Measurements from ENCODE around the gene RFX5.

Gene RFX5

DNA sequence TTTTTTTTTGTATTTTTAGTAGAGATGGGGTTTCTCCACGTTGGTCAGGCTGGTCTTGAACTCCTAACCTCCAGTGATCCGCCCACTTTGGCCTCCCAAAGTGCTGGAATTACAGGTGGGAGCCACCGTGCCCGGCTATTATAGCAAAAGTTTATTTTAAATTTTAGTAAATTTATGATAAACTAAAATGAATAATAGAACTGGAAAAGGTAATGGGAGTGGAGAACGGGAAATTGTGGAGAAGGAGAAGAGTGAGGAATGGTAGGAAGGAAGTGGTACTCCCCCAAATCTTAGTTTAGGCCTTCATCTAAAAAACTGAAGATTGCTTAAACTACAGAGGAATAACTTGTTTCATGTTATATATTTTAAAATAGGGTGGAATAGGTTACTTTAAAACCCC is 12.2 kb downstream of the RFX5 start:
- no peak overlapping the region for H3K27ac ChIP-seq (ENCODE audit: low read length)
- no peaks in the 10 kb centered on the region for H3K4me1 ChIP-seq (ENCODE audit: control insufficient read depth in 1 of 2, insufficient read depth in 2 of 2, low read length in 2 of 2)
- H3K4me3 ChIP-seq (ENCODE audit: low read depth in 1 of 2, low read length in 2 of 2) = no peak overlapping the region
- no peaks in the 10 kb centered on the region for H3K27me3 ChIP-seq (ENCODE audit: low read depth, low read length)
- H3K9me3 ChIP-seq (ENCODE audit: control insufficient read depth in 1 of 2, low read length in 2 of 2) = no peaks in the 10 kb centered on the region
- no peaks in the 10 kb centered on the region for H3K36me3 ChIP-seq (ENCODE audit: control insufficient read depth in 1 of 2, insufficient read depth in 2 of 2, low read length in 2 of 2)

DNA sequence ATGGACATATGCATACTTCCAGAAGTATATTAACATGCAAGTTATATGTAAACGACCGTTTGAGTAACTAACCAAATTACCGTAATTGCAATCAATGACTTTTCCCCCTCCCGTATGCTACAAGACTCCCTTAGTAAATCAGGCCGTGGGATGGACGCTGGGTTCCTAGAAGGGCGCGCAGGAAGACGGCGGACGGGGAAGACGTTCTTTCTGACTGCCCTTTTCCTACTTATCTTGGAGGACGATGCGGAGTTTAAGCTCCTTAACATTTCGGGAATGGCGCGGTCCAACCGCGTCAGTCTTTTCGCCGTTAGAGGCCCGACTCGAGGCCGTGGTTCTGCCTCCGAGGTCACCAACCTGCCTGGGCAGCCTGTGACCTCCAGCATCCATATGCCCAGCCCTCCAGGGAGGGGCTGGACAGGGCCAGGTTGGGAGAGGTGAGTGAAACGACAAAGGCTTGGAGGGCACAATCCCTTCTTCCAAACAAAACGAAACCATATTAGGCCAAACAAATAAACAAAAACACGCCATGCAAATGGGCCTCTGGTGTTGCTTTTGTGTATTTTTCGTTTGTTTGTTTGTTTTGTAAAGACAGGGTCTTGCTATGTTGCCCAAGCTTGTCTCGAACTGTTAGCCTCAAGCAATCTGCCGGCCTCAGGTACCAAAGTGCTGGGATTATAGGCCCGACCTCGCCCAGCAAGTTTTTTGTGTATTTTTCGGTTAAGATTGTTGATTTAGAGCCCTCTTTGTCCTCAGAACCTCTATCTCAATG is 19.0 kb downstream of the RFX5 start:
- Histone ChIP-seq H3K4me3 (ENCODE audit: low read depth in 1 of 2, low read length in 2 of 2) (peak overlapping the region; percentile 79 to 87), H3K27me3 (ENCODE audit: low read depth, low read length) (no peaks in the 10 kb centered on the region), H3K36me3 (ENCODE audit: control insufficient read depth in 1 of 2, insufficient read depth in 2 of 2, low read length in 2 of 2) (peaks cover 8 to 25% of the 10 kb centered on the region in 2 donors), H3K27ac (ENCODE audit: low read length) (peak overlapping the region; percentile 76), H3K4me1 (ENCODE audit: control insufficient read depth in 1 of 2, insufficient read depth in 2 of 2, low read length in 2 of 2) (peaks cover 15 to 34% of the 10 kb centered on the region in 2 donors), H3K9me3 (ENCODE audit: control insufficient read depth in 1 of 2, low read length in 2 of 2) (no peaks in the 10 kb centered on the region)

DNA sequence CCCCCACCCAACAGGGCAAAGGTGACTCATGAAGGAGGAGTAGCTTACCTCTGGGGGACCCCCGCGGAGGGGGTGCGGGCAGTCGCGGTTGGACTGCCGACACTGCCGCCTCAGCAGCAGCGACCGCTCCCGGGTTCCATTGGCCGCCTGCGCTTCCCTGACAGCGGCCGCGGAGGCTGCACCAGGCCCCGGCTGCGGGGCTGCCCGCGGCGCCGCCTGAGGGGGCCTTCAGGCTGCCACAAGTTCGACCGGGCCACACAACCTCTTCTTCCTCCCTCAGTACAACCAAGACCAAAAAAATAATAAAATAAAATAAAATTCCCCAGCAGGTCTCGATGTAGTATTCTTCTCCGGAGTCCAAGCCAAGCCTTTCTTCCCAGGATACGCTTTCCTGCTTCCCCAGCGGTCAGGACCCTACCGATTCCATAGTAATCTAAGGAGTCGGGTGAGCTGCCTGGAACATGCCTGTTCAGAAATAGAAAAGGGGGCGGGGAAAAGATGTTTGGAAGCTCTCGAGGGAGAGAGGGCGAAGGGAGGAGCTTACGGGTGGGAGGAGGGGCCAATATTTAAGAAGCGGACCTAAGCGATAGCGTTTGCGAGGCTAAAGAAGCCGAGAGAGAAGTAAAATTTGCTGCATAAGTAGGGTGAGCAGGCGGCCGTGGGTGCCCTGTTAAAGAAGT is 19.7 kb downstream of the RFX5 start, which contains the start of gene PI4KB:
Gene PI4KB, minus strand, starts transcription at position 194 of the 680 bp plus-strand sequence. CDS start 10,935 bp downstream, outside the sequence.
- H3K27me3 ChIP-seq (ENCODE audit: low read depth, low read length) = no peaks in the 10 kb centered on the region
- peaks cover 15 to 34% of the 10 kb centered on the region in 2 donors for H3K4me1 ChIP-seq (ENCODE audit: control insufficient read depth in 1 of 2, insufficient read depth in 2 of 2, low read length in 2 of 2)
- H3K36me3 ChIP-seq (ENCODE audit: control insufficient read depth in 1 of 2, insufficient read depth in 2 of 2, low read length in 2 of 2) = peaks cover 10 to 25% of the 10 kb centered on the region in 2 donors
- H3K4me3 ChIP-seq (ENCODE audit: low read depth in 1 of 2, low read length in 2 of 2) = peak within 1 kb of the TSS; percentile 79 to 87
- no peaks in the 10 kb centered on the region for H3K9me3 ChIP-seq (ENCODE audit: control insufficient read depth in 1 of 2, low read length in 2 of 2)
- peak within 1 kb of the TSS; percentile 76 for H3K27ac ChIP-seq (ENCODE audit: low read length)

DNA sequence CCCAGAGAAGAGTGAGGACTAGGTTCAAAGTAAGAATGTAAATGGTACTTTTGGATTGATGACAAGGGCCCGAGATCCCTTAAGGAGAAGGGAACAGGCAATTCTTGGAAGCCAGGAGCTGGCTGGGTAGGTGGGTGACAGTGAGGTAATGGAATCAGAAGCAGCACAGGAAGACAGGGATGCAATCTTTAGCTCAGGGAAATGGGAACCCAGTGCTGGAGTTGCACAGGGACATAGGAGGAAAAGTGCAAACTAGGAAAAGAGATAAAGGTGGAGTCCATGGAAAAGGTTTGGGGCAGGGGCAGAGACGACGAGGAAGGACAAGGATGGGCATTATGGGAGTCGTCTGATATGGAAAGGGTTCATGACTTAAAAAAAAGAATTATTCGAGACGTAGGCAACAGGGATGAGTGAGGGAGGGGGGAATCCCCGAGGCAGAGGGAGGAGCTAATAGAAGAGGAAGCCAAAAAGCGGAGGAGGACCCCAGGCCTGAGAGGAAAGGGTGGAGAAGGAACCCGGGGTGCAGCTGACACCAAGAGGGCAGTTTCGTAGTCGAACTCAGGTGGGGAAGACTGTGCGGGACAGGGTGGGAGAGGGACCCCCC is 20.3 kb downstream of the RFX5 start:
- H3K27ac ChIP-seq (ENCODE audit: low read length) = peak overlapping the region; percentile 76
- no peaks in the 10 kb centered on the region for H3K27me3 ChIP-seq (ENCODE audit: low read depth, low read length)
- H3K4me1 ChIP-seq (ENCODE audit: control insufficient read depth in 1 of 2, insufficient read depth in 2 of 2, low read length in 2 of 2) = peaks cover 15 to 34% of the 10 kb centered on the region in 2 donors
- no peaks in the 10 kb centered on the region for H3K9me3 ChIP-seq (ENCODE audit: control insufficient read depth in 1 of 2, low read length in 2 of 2)
- peaks cover 15 to 30% of the 10 kb centered on the region in 2 donors for H3K36me3 ChIP-seq (ENCODE audit: control insufficient read depth in 1 of 2, insufficient read depth in 2 of 2, low read length in 2 of 2)
- H3K4me3 ChIP-seq (ENCODE audit: low read depth in 1 of 2, low read length in 2 of 2) = peak overlapping the region; percentile 79 to 87

DNA sequence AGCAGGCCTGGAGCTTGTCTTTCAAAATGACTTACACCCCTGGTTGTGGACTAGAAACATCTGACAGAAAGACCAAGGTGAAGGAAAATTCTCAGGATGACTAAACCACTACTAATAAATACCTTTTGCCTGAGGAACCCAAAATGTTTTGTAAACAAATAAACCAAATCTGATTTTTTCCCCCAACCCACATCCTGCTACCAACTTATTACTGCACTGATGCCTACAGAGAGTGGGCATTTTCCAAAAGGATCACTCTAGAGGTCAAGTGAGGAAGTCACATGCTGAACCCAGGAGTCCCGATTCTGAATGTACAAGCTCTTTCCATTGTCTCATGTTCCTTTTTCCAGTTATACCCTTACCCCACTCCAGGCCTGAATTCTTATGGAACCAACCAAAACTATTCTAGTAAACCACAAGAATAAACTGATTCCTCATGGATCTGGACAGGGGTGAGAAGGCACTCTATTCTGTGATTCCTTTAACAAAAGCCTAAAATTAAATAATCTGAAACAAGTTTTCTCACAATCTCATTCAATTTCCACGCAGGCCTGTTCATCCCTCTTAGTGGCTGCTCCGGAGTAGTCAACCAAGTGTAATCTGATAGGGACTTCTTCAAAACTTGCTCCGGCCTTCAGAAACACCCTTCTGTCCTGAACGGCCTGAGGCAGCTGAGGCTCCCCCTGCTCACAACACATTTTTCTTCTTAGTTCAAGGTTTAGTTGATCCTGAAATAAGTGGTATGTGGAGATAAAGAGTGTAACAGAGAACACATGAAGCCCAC is 21.2 kb downstream of the RFX5 start:
- peak overlapping the region; percentile 76 for H3K27ac ChIP-seq (ENCODE audit: low read length)
- peak overlapping the region; percentile 79 to 87 for H3K4me3 ChIP-seq (ENCODE audit: low read depth in 1 of 2, low read length in 2 of 2)
- peaks cover 17 to 32% of the 10 kb centered on the region in 2 donors for H3K36me3 ChIP-seq (ENCODE audit: control insufficient read depth in 1 of 2, insufficient read depth in 2 of 2, low read length in 2 of 2)
- peaks cover 15 to 36% of the 10 kb centered on the region in 2 donors for H3K4me1 ChIP-seq (ENCODE audit: control insufficient read depth in 1 of 2, insufficient read depth in 2 of 2, low read length in 2 of 2)
- no peaks in the 10 kb centered on the region for H3K27me3 ChIP-seq (ENCODE audit: low read depth, low read length)
- H3K9me3 ChIP-seq (ENCODE audit: control insufficient read depth in 1 of 2, low read length in 2 of 2) = no peaks in the 10 kb centered on the region

DNA sequence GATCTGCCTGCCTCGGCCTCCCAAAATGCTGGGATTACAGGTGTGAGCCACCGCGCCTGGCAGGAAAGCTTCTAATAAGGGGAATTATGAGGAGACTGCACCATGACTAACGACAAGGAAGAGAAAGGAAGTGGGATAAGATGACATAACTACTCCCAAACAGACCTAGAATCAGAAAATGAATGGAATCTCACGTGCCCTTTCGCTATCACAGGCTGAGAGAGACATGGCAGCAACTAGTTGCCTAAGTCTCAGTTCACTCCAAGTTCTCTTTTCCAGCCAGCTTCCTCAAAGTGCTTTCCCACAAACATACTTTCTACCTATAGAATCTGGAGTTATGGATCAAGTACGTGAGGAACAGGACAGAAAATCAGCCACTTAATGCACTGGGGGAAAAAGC is 21.8 kb downstream of the RFX5 start:
- peaks cover 21 to 38% of the 10 kb centered on the region in 2 donors for H3K36me3 ChIP-seq (ENCODE audit: control insufficient read depth in 1 of 2, insufficient read depth in 2 of 2, low read length in 2 of 2)
- H3K4me3 ChIP-seq (ENCODE audit: low read depth in 1 of 2, low read length in 2 of 2) = peak overlapping the region; percentile 79 to 87
- peaks cover 15 to 41% of the 10 kb centered on the region in 2 donors for H3K4me1 ChIP-seq (ENCODE audit: control insufficient read depth in 1 of 2, insufficient read depth in 2 of 2, low read length in 2 of 2)
- H3K9me3 ChIP-seq (ENCODE audit: control insufficient read depth in 1 of 2, low read length in 2 of 2) = no peaks in the 10 kb centered on the region
- no peaks in the 10 kb centered on the region for H3K27me3 ChIP-seq (ENCODE audit: low read depth, low read length)
- H3K27ac ChIP-seq (ENCODE audit: low read length) = peak overlapping the region; percentile 76

DNA sequence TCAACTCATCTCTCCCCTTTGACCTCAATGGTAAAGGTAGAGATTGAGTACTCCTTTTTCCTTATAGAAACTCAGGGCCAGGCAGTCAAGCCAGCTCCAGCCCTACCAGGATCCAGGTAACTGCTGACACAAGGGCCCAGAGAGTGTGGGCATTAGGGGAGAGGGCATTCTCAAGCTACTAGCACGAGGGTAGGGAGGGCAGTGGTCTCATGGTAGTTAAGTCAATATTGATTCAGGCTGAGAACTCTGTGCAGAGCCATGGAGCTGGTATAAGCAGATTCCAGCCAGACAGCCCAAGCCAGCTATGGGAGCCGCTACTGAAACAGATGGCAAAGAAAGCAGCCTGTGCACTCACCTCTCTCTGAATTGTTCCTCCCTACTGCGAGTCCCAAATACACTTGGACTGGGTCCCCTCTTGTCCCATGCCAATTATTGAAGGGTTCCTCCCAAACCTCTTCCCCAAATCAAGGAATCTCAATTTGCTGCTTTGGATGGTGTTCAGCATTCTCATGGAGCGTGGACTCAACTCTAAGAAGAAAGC is 22.6 kb downstream of the RFX5 start:
- Histone ChIP-seq H3K36me3 (ENCODE audit: control insufficient read depth in 1 of 2, insufficient read depth in 2 of 2, low read length in 2 of 2) (peaks cover 22 to 40% of the 10 kb centered on the region in 2 donors), H3K4me3 (ENCODE audit: low read depth in 1 of 2, low read length in 2 of 2) (no peak overlapping the region), H3K4me1 (ENCODE audit: control insufficient read depth in 1 of 2, insufficient read depth in 2 of 2, low read length in 2 of 2) (peaks cover 15 to 44% of the 10 kb centered on the region in 2 donors), H3K27ac (ENCODE audit: low read length) (no peak overlapping the region), H3K27me3 (ENCODE audit: low read depth, low read length) (no peaks in the 10 kb centered on the region), H3K9me3 (ENCODE audit: control insufficient read depth in 1 of 2, low read length in 2 of 2) (no peaks in the 10 kb centered on the region)

DNA sequence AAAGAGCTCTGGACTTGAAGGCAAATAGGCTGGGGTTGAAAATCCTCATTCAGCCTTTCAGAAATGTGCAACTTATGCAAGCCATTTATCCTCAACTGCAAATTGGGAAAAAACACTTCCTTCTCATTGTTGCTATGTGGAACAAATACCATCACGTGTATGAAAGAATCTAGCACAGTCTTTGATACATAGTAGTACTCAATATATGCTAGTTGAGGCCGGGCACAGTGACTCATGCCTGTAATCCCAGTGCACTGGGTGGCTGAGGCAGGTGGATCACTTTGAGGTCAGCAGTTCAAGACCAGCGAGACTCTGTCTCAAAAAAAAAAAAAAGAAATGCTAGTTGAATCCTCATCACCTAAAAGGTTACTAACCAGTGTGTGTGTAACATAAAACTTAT is 28.1 kb downstream of the RFX5 start:
- Histone ChIP-seq H3K27me3 (ENCODE audit: low read depth, low read length) (no peaks in the 10 kb centered on the region), H3K4me3 (ENCODE audit: low read depth in 1 of 2, low read length in 2 of 2) (no peak overlapping the region), H3K36me3 (ENCODE audit: control insufficient read depth in 1 of 2, insufficient read depth in 2 of 2, low read length in 2 of 2) (peaks cover 32 to 40% of the 10 kb centered on the region in 2 donors), H3K27ac (ENCODE audit: low read length) (no peak overlapping the region), H3K4me1 (ENCODE audit: control insufficient read depth in 1 of 2, insufficient read depth in 2 of 2, low read length in 2 of 2) (peaks cover 6 to 18% of the 10 kb centered on the region in 2 donors), H3K9me3 (ENCODE audit: control insufficient read depth in 1 of 2, low read length in 2 of 2) (no peaks in the 10 kb centered on the region)

DNA sequence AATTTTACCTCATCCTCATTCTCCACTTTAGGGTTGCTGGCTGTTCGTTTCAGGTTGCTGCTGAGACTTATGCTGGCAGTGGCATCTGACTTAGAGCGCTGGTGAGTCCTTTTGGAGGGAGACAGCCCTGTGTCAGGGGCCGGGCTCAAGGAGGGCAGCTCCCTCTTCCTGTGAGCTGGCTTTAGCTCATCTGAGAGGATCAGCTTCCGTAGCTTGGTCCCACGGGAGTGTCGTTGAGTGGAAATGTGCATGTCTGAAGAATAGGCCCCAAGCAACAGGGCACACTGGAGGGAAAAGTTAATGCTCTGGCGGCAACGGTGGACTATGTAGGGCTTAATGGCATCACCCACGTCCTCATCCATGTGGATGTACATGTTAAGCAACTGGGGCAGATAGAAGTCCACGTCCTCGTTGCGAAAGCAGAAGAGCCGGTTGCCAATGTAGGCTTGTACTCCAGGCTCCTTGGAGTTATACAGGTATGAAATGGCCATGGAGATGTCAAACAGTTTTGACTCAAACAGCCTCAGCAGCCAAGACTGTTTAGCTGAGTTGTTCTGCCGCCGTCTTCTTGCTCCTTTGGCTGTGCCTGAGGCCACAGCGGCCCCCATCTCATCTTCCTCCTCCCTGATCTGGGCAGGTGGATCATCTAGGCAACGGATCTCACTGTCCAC is 31.4 kb downstream of the RFX5 start:
- no peaks in the 10 kb centered on the region for H3K27me3 ChIP-seq (ENCODE audit: low read depth, low read length)
- H3K9me3 ChIP-seq (ENCODE audit: control insufficient read depth in 1 of 2, low read length in 2 of 2) = no peaks in the 10 kb centered on the region
- H3K27ac ChIP-seq (ENCODE audit: low read length) = no peak overlapping the region
- no peak overlapping the region for H3K4me3 ChIP-seq (ENCODE audit: low read depth in 1 of 2, low read length in 2 of 2)
- peaks cover 42 to 46% of the 10 kb centered on the region in 2 donors for H3K36me3 ChIP-seq (ENCODE audit: control insufficient read depth in 1 of 2, insufficient read depth in 2 of 2, low read length in 2 of 2)
- H3K4me1 ChIP-seq (ENCODE audit: control insufficient read depth in 1 of 2, insufficient read depth in 2 of 2, low read length in 2 of 2) = peaks cover 23 to 44% of the 10 kb centered on the region in 2 donors

DNA sequence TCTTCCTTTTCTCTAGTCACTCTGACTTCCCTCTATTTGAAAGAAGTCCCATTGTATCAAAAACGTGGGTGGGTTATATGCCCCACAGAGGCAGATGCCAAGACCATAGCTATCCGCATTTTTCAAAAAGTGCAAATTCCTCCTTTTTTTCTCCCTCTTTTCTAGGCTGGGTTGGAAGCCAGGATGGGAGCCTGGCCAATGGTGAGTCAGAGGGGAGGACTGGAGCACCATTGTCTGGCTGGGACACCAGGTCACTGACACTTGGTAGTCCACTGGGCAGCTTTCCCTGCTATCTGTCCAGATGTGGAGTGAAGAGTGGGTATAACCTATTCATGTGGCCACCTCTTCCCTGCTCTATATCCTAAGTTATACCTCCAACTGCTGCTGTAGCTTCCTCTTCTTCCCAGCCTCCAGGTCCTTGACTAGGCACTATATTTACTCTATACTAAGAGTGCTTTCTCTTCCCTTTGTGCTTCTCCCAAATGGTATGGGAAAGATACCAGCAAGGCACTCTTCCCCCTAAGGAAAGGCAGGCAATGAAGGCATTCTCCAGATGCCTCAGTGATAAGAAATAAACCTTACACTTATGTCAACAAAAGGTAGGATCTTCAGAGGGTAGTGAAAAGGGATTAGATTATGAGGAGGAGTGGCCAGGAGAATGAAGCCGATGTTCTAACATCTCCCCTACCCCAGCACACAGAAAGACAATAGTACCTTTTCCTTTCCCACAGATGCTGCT is 32.7 kb downstream of the RFX5 start:
- Histone ChIP-seq H3K4me1 (ENCODE audit: control insufficient read depth in 1 of 2, insufficient read depth in 2 of 2, low read length in 2 of 2) (peaks cover 33 to 49% of the 10 kb centered on the region in 2 donors), H3K36me3 (ENCODE audit: control insufficient read depth in 1 of 2, insufficient read depth in 2 of 2, low read length in 2 of 2) (peaks cover 37 to 39% of the 10 kb centered on the region in 2 donors), H3K27ac (ENCODE audit: low read length) (peak overlapping the region; percentile 41), H3K27me3 (ENCODE audit: low read depth, low read length) (no peaks in the 10 kb centered on the region), H3K9me3 (ENCODE audit: control insufficient read depth in 1 of 2, low read length in 2 of 2) (no peaks in the 10 kb centered on the region), H3K4me3 (ENCODE audit: low read depth in 1 of 2, low read length in 2 of 2) (no peak overlapping the region)
